Measurements from ENCODE around the gene PDE1A. TPM values are rescaled to one million over a fixed set of nuclear protein-coding genes. Genes with fewer than 3 reads are reported as not detected.
"Not testable (repeated sequence)": the region's sequence is repeated elsewhere in the genome, so short reads cannot be mapped to it uniquely, and the experiment has no call there.

Gene PDE1A
- total and polyA plus RNA-seq, 8 donors, result 0.60 to 4.2 (median 1.6) TPM

DNA sequence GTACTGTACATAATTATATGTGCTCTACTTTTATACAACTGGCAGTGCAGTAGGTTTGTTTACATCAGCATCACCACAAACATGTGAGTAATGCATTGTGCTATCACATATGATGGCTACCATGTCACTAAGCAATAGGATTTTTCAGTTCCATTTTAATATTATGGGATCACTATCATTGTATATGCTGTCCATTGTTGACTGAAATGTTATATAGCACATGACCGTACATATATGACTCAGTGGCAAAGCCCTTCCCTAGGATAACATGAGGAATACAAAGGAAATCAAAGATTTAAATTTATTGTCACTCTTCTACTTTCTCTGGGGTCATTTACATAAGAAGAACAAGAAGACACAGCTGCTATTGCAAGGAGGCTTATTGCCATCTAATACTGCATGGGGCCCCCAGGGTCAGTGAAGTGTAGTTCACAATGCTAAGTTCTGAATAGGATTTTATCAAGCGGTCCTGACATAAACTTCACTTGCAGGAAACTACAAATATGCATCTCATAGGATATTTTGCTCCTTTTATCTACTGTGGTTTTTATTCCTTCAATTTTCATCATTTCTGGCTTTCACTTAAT, 21.8 kb downstream of the PDE1A start:
- ATAC-seq, result no peak
- intact Hi-C loops (cut with DNase I), result no loop called here
- no peak for DNase-seq
- WGBS, 2 donors, result 77 to 95% methylated on average over 2 of the region's 2 CpGs
- Histone ChIP-seq H3K4me3 (no peak overlapping the region), H3K27ac (no peak overlapping the region), H3K4me1 (no peaks in the 10 kb centered on the region), H3K27me3 (no peaks in the 10 kb centered on the region), H3K9me3 (no peaks in the 10 kb centered on the region), H3K36me3 (no peaks in the 10 kb centered on the region)
- TF ChIP-seq, protein P1, sequence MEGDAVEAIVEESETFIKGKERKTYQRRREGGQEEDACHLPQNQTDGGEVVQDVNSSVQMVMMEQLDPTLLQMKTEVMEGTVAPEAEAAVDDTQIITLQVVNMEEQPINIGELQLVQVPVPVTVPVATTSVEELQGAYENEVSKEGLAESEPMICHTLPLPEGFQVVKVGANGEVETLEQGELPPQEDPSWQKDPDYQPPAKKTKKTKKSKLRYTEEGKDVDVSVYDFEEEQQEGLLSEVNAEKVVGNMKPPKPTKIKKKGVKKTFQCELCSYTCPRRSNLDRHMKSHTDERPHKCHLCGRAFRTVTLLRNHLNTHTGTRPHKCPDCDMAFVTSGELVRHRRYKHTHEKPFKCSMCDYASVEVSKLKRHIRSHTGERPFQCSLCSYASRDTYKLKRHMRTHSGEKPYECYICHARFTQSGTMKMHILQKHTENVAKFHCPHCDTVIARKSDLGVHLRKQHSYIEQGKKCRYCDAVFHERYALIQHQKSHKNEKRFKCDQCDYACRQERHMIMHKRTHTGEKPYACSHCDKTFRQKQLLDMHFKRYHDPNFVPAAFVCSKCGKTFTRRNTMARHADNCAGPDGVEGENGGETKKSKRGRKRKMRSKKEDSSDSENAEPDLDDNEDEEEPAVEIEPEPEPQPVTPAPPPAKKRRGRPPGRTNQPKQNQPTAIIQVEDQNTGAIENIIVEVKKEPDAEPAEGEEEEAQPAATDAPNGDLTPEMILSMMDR (IDR thresholded peaks at IDR 0.05), result no peak
- no peak for FAIRE-seq

- intact Hi-C loops (cut with DNase I), result no loop called here
- Histone ChIP-seq H3K27me3 (no peaks in the 10 kb centered on the region), H3K4me3 (no peak overlapping the region), H3K36me3 (no peaks in the 10 kb centered on the region), H3K9me3 (no peaks in the 10 kb centered on the region), H3K27ac (no peak overlapping the region), H3K4me1 (no peaks in the 10 kb centered on the region)
- FAIRE-seq (no peak), DNase-seq (no peak), ATAC-seq (no peak)
- TF ChIP-seq, protein P1 (IDR thresholded peaks at IDR 0.05), result no peak
- 68 to 76% methylated on average over 2 of the region's 2 CpGs for WGBS, 2 donors
Observed at GRCh38 chr2:182404092-182404491, 22.7 kb downstream of the PDE1A start.

- Histone ChIP-seq H3K4me3 (no peak overlapping the region), H3K9me3 (no peaks in the 10 kb centered on the region), H3K27ac (no peak overlapping the region), H3K4me1 (no peaks in the 10 kb centered on the region), H3K27me3 (no peaks in the 10 kb centered on the region), H3K36me3 (no peaks in the 10 kb centered on the region)
- no peak for DNase-seq
- intact Hi-C loops (cut with DNase I), result no loop called here
- 80 to 95% methylated on average over 1 of the region's 1 CpG for WGBS, 2 donors
- TF ChIP-seq, protein P1 (IDR thresholded peaks at IDR 0.05), result no peak
- no peak for ATAC-seq
- FAIRE-seq, result no peak
Observed at GRCh38 chr2:182393270-182393760, 33.5 kb downstream of the PDE1A start.

DNA sequence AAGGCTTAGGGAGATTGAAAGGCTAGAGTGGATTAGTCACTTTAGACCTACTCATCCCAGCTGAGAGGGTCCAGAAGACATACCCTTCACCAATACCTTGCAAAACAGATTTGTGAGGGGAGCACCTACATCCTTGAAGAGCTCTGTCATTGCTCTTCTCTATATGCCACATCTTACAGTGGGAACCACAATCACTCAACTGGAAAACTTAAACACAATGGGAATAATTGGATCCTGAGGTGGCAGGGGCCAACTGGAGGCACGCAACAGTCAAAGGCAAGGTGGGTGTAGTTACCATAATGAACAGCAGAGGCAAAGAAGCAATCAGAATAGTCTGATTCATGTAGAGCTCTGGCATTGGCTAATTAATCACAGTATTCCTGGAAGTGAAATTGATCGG, 35.4 kb downstream of the PDE1A start:
- intact Hi-C loops (cut with DNase I), result no loop called here
- H3K27me3 ChIP-seq, result no peaks in the 10 kb centered on the region

GRCh38 chr2:182386267-182386880, 40.5 kb downstream of the PDE1A start:
- intact Hi-C loops (cut with DNase I); H3K36me3 ChIP-seq; ATAC-seq; H3K27ac ChIP-seq; H3K4me3 ChIP-seq; H3K4me1 ChIP-seq; H3K27me3 ChIP-seq; H3K9me3 ChIP-seq; FAIRE-seq: not testable (repeated sequence)
- WGBS, 2 donors, result 91% methylated on average over 35 to 42 of the region's 42 CpGs
- peak in 1 of 6 donors; percentile 62 for DNase-seq

More for the DNA sequence above, 35.4 kb downstream of the PDE1A start:
- DNase-seq (no peak), ATAC-seq (no peak), FAIRE-seq (no peak)
- Histone ChIP-seq H3K36me3 (no peaks in the 10 kb centered on the region), H3K4me1 (no peaks in the 10 kb centered on the region), H3K4me3 (no peak overlapping the region), H3K27ac (no peak overlapping the region), H3K9me3 (no peaks in the 10 kb centered on the region)
- WGBS, 2 donors, result 54 to 76% methylated on average over 2 of the region's 2 CpGs
- TF ChIP-seq, protein P1 (IDR thresholded peaks at IDR 0.05), result no peak
